CD4-positive, alpha-beta T cell (primary cell): ENCODE data around the gene SDE2. TPM values are rescaled to one million over a fixed set of nuclear protein-coding genes. Genes with fewer than 3 reads are reported as not detected.

Experiments used
- ATAC-seq: fragments of 200-7000 bp; cut with Tn5 transposase; one replicate; pipeline ENCODE4 v1.10.0; 2022; ENCODE audit warnings: mild to moderate bottlenecking; ENCODE audit not compliant: poor library complexity
- CTCF ChIA-PET: fragments of 350-600 bp; sonication (Branson Sonifier 250); formaldehyde crosslinking; loops from one replicate; lab custom pipeline; 2021; ENCODE audit warnings: antibody characterized with exemption, inconsistent platforms; lab: Charles Lee
- POLR2A ChIA-PET: fragments of 350-600 bp; sonication (Branson Sonifier 250); formaldehyde crosslinking; loops from one replicate; lab custom pipeline; 2021; ENCODE audit warnings: antibody characterized with exemption, inconsistent platforms; lab: Charles Lee
- DNase-seq, 14 experiments: peaks; one replicate each; pipeline ENCODE4 v3.0.0-alpha.2; 2013 to 2020; ENCODE audit warnings: mixed read lengths in 2 of 14
- H3K27ac ChIP-seq, 2 donors: one replicate each; pipeline versions ENCODE4 v1.5.1 to v1.7.0; 2013; ENCODE audit warnings: low read length in 2 of 2, low read depth in 1 of 2, mild to moderate bottlenecking in 1 of 2
- H3K27me3 ChIP-seq, 2 experiments: 1 replicate in 1 of 2; 2 replicates in 1 of 2; pipeline versions ENCODE4 v1.6.1 to v1.7.0; 2013; ENCODE audit warnings: low read length in 2 of 2, control low read depth in 1 of 2, mild to moderate bottlenecking in 1 of 2, moderate library complexity in 1 of 2; ENCODE audit not compliant: insufficient read depth in 2 of 2, control insufficient read depth in 1 of 2
- H3K36me3 ChIP-seq: one replicate; pipeline ENCODE4 v1.6.1; 2013; ENCODE audit warnings: low read length, control low read depth; ENCODE audit not compliant: insufficient read depth
- H3K4me1 ChIP-seq: one replicate; pipeline ENCODE4 v1.6.1; 2013; ENCODE audit warnings: low read length, control low read depth; ENCODE audit not compliant: insufficient read depth
- H3K4me3 ChIP-seq: one replicate; pipeline ENCODE4 v1.5.1; 2013; ENCODE audit warnings: mild to moderate bottlenecking, low read length, moderate library complexity
- H3K9me3 ChIP-seq, 2 experiments: 1 replicate in 1 of 2; 2 replicates in 1 of 2; pipeline versions ENCODE4 v1.6.1 to v1.7.0; 2013; ENCODE audit warnings: low read length in 2 of 2, mild to moderate bottlenecking in 2 of 2, control low read depth in 1 of 2, moderate library complexity in 1 of 2; ENCODE audit not compliant: control insufficient read depth in 1 of 2, insufficient read depth in 1 of 2
- H3K27ac Mint-ChIP-seq: one replicate; pipeline ENCODE4 v1.8.0; 2020; ENCODE audit warnings: mixed read lengths
- H3K27me3 Mint-ChIP-seq: one replicate; pipeline ENCODE4 v1.8.0; 2021; ENCODE audit warnings: mixed read lengths
- H3K36me3 Mint-ChIP-seq: one replicate; pipeline ENCODE4 v1.8.0; 2021; ENCODE audit warnings: low read depth, mixed read lengths
- H3K4me1 Mint-ChIP-seq: one replicate; pipeline ENCODE4 v1.8.0; 2021; ENCODE audit warnings: low read depth, mixed read lengths
- H3K4me3 Mint-ChIP-seq: one replicate; pipeline ENCODE4 v1.8.0; 2020; ENCODE audit warnings: mild to moderate bottlenecking, mixed read lengths
- H3K9me3 Mint-ChIP-seq: one replicate; pipeline ENCODE4 v1.8.0; 2020; ENCODE audit warnings: mixed read lengths
- intact Hi-C, 2 experiments: fragments of 100-400 bp; cut with DNase I in 1 of 2; cut with micrococcal nuclease in 1 of 2; formaldehyde crosslinking; loops; one replicate each; pipeline versions ENCODE4 v1.15.1 to v1.9.0; 2023 to 2025; cut with DNase I, micrococcal nuclease
- total RNA-seq, 174 experiments: library from RNA in 2 of 174; stranded (reverse) in 2 of 174; gene quantifications; one replicate each; pipeline ENCODE4 v1.2.3 and lab custom pipeline; 2021 to 2026
- TF ChIP-seq, protein P1 (sequence below): fragments of 200-600 bp; IDR thresholded peaks from one replicate; pipeline ENCODE4 v1.8.0; 2022; ENCODE audit warnings: antibody characterized with exemption, mild to moderate bottlenecking

Gene SDE2
- total RNA-seq, 2 experiments from 2014 or later = 48.2 to 49.3 TPM

DNA sequence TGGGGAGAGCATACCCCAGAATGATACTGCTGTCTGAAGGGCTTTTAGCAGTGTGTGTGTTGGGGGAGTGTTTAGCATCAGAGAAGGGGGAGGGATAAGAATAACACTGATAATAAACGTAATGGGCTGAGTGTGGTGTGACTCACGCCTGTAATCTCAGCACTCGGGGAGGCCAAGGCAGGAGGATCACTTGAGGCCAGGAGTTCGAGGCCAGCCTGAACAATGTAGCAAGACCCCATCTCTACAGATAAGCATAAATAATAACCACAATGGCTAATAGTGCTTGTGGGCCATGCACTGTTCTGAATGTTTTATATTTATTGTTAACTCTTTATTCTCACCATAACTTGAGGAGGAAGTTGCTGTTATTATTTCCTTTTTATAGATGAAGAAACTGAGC lies 55.6 kb downstream of the SDE2 start:
- Histone ChIP-seq H3K36me3 (no peaks in the 10 kb centered on the region), H3K27ac (no peak overlapping the region), H3K4me3 (no peak overlapping the region), H3K27me3 (no peaks in the 10 kb centered on the region), H3K9me3 (no peaks in the 10 kb centered on the region), H3K4me1 (peaks cover 11% of the 10 kb centered on the region)
- no peak overlapping the region for H3K27ac Mint-ChIP-seq
- H3K36me3 Mint-ChIP-seq = no peaks in the 10 kb centered on the region
- intact Hi-C loops = no loop called here
- POLR2A ChIA-PET = no interaction called here
- peaks cover 3% of the 10 kb centered on the region for H3K27me3 Mint-ChIP-seq
- CTCF ChIA-PET = no interaction called here
- no peak overlapping the region for H3K4me3 Mint-ChIP-seq
- H3K9me3 Mint-ChIP-seq = no peaks in the 10 kb centered on the region
- ATAC-seq = no peak
- H3K4me1 Mint-ChIP-seq = peaks cover 12% of the 10 kb centered on the region
- DNase-seq = no peak
- TF ChIP-seq, protein P1, sequence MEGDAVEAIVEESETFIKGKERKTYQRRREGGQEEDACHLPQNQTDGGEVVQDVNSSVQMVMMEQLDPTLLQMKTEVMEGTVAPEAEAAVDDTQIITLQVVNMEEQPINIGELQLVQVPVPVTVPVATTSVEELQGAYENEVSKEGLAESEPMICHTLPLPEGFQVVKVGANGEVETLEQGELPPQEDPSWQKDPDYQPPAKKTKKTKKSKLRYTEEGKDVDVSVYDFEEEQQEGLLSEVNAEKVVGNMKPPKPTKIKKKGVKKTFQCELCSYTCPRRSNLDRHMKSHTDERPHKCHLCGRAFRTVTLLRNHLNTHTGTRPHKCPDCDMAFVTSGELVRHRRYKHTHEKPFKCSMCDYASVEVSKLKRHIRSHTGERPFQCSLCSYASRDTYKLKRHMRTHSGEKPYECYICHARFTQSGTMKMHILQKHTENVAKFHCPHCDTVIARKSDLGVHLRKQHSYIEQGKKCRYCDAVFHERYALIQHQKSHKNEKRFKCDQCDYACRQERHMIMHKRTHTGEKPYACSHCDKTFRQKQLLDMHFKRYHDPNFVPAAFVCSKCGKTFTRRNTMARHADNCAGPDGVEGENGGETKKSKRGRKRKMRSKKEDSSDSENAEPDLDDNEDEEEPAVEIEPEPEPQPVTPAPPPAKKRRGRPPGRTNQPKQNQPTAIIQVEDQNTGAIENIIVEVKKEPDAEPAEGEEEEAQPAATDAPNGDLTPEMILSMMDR = no peak

GRCh38 chr1:225942574-225942973 lies 56.6 kb downstream of the SDE2 start:
- no peak overlapping the region for H3K4me3 ChIP-seq
- Mint-ChIP-seq H3K4me1 (peaks cover 12% of the 10 kb centered on the region), H3K36me3 (no peaks in the 10 kb centered on the region), H3K27me3 (peaks cover 3% of the 10 kb centered on the region), H3K9me3 (no peaks in the 10 kb centered on the region), H3K27ac (no peak overlapping the region), H3K4me3 (no peak overlapping the region)
- ChIA-PET POLR2A (no interaction called here), CTCF (no interaction called here)
- H3K27me3 ChIP-seq = no peaks in the 10 kb centered on the region
- peaks cover 11% of the 10 kb centered on the region for H3K4me1 ChIP-seq
- no peak overlapping the region for H3K27ac ChIP-seq
- TF ChIP-seq, protein P1 = no peak
- DNase-seq (no peak), ATAC-seq (no peak)
- intact Hi-C loops = no loop called here
- H3K9me3 ChIP-seq = no peaks in the 10 kb centered on the region
- H3K36me3 ChIP-seq = no peaks in the 10 kb centered on the region

DNA sequence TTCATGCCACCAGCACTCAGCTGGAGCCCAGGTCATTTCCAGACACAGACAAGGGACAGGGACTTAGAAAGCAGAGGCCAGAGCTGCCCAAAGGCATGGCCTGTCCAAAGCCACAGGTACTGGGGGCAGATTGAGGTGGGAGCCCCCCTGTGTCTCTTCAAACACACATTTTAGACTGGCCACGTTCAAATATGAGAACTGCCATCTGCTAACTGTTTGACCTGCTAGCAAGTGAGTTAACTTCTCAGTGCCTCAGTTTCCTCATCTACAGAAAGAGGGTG lies 57.3 kb downstream of the SDE2 start:
- H3K4me3 Mint-ChIP-seq = no peak overlapping the region
- CTCF ChIA-PET = no interaction called here
- peaks cover 3% of the 10 kb centered on the region for H3K27me3 Mint-ChIP-seq
- no peaks in the 10 kb centered on the region for H3K36me3 Mint-ChIP-seq
- Histone ChIP-seq H3K27ac (no peak overlapping the region), H3K27me3 (no peaks in the 10 kb centered on the region), H3K4me1 (peaks cover 11% of the 10 kb centered on the region), H3K36me3 (no peaks in the 10 kb centered on the region), H3K4me3 (no peak overlapping the region), H3K9me3 (no peaks in the 10 kb centered on the region)
- POLR2A ChIA-PET = interaction anchor here (0.6 to 0.8 kb wide), 2 partner anchors 165 to 1532 kb away, joined by 3 read pairs; partner anchors contain the start of gene SRP9
- no peak overlapping the region for H3K27ac Mint-ChIP-seq
- H3K4me1 Mint-ChIP-seq = peaks cover 12% of the 10 kb centered on the region
- ATAC-seq = no peak
- TF ChIP-seq, protein P1 = no peak
- H3K9me3 Mint-ChIP-seq = no peaks in the 10 kb centered on the region
- intact Hi-C loops = no loop called here
- no peak for DNase-seq
